WI38 (cell line): ENCODE measurements around the gene ABI2.
"Not testable (repeated sequence)": the region's sequence is repeated elsewhere in the genome, so short reads cannot be mapped to it uniquely, and the experiment has no call there.

Source experiments
- H3K4me3 ChIP-seq: 2 replicates; pipeline ENCODE4 v1.5.1; 2011; ENCODE audit warnings: low read depth, mild to moderate bottlenecking, control low read depth, low read length
- TF ChIP-seq, protein P1 (sequence below): IDR thresholded peaks from 2 replicates; pipeline ENCODE4 v1.5.1; 2012; ENCODE audit warnings: low read depth, mild to moderate bottlenecking, control low read depth, low read length

The ABI2 gene

DNA sequence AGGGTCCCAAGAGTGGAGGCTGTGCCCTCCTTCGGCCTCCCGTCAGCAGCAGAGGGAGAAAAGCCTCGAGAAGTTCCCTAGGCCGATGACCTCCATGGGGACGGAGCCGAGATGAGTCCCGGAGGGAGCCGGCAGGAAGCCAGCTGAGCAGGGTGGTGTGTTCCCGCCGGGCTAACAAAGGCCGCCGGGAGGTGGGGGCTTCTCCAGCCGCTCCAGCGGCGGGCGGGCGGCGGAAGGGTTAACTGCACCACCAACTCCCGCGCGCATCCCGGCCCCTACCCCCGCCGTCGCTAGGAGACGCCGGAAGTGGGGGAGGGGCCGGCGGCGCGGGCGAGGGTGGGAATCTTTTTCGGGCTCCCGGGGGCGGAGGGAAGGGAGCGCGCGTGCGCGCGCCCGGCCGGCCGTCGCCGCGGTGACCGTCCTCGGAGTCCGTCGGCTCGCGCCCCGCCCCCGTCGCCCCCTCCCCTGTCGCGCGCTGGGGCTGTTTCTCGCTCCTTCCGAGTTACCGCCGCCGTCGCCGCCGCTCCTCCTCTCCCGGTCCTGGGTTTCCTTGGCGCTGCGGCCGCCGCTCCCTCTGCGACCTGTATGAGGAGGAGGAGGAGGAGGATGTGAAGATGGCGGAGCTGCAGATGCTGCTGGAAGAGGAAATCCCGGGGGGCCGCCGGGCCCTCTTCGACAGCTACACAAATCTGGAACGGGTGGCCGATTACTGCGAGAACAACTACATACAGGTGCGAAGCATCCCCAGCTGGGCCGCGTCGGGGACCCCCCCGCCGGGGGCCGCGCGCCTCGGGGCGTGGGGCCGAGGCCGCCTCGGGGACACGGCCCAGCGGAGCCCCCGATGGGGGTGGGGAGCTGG, at the start of gene ABI2:
Gene ABI2 (plus strand): TSS at position 494 of the 859 bp plus-strand sequence. CDS start 121 bp downstream, at position 615.
- peak within 1 kb of the TSS; percentile 87 for H3K4me3 ChIP-seq
- TF ChIP-seq, protein P1, sequence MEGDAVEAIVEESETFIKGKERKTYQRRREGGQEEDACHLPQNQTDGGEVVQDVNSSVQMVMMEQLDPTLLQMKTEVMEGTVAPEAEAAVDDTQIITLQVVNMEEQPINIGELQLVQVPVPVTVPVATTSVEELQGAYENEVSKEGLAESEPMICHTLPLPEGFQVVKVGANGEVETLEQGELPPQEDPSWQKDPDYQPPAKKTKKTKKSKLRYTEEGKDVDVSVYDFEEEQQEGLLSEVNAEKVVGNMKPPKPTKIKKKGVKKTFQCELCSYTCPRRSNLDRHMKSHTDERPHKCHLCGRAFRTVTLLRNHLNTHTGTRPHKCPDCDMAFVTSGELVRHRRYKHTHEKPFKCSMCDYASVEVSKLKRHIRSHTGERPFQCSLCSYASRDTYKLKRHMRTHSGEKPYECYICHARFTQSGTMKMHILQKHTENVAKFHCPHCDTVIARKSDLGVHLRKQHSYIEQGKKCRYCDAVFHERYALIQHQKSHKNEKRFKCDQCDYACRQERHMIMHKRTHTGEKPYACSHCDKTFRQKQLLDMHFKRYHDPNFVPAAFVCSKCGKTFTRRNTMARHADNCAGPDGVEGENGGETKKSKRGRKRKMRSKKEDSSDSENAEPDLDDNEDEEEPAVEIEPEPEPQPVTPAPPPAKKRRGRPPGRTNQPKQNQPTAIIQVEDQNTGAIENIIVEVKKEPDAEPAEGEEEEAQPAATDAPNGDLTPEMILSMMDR: no peak

DNA sequence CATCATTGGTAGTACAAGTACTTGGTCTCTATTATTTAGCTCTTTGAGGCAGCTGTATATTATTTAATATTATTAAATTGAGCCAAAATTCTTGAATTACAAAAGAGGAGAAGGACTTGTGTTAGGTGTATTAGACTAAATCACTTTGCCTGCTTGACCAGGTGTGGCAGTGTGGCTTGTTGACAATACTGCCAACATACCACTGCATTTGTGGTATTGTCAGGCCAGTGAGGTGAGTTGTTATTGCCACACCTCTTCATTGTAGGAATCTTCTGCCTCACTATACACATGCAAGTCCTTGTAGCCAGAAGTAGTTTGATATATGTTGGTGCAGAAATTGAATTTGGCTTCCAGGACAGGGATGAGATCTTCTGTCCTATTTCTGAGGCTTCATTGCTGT, 48.9 kb upstream of the ABI2 start:
- H3K4me3 ChIP-seq: no peak overlapping the region
- TF ChIP-seq, protein P1: no peak

DNA sequence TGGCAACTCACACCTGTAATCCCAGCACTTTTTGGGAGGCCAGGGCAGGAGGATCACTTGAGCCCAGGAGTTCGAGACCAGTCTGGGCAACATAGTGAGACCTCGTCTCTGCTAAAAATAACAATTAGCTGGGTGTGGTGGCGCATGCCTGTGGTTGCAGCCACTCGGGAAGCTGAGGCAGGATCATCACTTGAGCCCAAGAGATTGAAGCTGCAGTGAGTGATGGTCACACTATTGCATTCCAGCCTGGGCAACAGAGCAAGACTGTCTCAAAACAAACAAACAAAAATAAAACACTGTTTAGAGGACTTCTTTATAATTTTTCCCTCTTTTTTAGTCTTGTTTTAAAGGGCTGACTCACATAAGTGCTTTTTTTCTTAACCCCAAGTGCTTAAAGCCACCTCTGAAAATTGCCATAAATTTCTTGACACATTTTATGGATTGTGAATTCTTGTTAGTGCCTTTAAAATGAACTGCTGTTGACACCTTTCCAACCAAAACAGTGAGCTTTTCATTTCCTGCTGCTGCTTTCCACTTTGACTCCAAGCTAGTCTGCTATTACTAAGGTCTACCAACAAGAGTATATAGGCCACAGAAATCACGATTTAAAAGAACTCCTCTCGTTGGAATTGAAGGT, 47.6 kb upstream of the ABI2 start:
- no peak overlapping the region for H3K4me3 ChIP-seq
- TF ChIP-seq, protein P1: no peak

DNA sequence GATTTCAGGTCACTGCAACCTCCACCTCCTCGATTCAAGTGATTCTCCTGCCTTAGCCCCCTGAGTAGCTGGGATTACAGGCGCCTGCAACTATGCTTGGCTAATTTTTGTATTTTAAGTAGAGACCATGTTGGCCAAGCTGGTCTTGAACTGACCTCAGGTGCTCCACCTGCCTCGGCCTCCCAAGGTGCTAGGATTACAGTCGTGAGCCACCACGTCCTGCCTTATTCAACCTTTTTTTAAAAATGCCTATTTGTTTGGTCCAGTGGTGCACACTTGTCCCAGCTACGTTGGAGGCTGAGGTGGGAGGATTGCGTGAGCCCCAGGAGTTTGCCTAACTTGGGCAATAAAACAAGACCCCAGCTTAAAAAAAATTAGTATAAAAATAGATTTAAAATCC, 46.1 kb upstream of the ABI2 start:
- no peak overlapping the region for H3K4me3 ChIP-seq
- TF ChIP-seq, protein P1: no peak

DNA sequence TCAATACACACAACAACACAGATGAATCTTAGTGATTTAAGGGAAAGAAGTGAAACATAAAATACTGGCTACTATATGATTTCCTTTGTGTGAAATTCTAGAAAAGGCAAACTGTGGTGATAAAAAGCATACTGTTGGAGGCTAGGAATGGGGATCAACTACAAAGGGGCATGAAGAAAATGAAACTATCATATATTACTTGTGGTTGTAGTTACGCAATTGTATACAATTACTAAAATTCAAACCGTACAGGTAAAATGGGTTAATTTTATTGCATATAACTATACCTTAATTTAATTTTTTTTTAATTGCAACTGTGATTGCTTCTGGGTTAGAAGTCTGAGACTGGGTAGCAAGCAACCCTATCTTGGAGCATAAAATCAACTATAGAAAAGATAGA, 41.7 kb upstream of the ABI2 start:
- no peak overlapping the region for H3K4me3 ChIP-seq
- TF ChIP-seq, protein P1: no peak

DNA sequence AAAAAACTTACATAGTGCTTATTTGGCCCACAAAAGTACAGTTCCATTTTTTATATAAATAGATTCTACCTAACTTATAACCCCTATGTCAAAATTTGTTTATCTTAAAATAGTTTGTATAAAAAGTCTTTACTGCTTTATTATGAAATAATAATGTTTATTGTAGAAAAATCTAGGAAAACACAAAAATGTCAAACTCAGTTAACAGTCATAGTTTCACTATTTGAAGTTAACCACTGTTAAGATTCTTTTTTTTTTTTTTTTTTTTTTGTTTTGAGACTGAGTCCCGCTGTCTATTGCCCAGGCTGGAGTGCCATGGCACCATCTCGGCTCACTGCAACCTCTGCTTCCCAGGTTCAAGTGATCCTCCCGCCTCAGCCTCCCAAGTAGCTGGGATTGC, 26.5 kb upstream of the ABI2 start:
- no peak overlapping the region for H3K4me3 ChIP-seq
- TF ChIP-seq, protein P1: no peak

DNA sequence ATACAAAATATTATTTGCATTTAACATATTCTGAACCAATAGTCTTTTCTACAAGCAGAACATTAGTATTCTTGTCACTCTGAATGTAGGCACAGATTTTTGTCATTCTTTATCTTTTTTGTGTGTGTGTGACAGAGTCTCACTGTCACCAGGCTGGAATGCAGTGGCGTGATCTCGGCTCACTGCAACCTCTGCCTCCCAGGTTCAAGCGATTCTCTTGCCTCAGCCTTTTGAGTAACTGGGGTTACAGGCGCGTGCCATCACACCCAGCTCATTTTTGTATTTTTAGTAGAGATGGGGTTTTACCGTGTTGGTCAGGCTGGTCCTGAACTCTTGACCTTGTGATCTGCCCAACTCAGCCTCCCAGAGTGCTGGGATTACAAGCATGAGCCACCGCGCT, 25.6 kb upstream of the ABI2 start:
- H3K4me3 ChIP-seq: not testable (repeated sequence)
